ENCODE measurements around the gene NCOA3. TPM values are rescaled to one million over a fixed set of nuclear protein-coding genes. Genes with fewer than 3 reads are reported as not detected.

The NCOA3 gene
- total and polyA plus RNA-seq, 2 donors (not counting 1 experiment from before 2014, with no cell fraction given): 22.3 to 23.1 TPM

GRCh38 chr20:47559141-47559540, 57.5 kb downstream of the NCOA3 start:
- no peaks in the 10 kb centered on the region for H3K9me3 ChIP-seq (ENCODE audit: control insufficient read depth, insufficient read depth, low read depth, low read length)
- no peak overlapping the region for H2AFZ ChIP-seq (ENCODE audit: low read length)
- H3K4me3 ChIP-seq (replicated peaks in 1 of 4; ENCODE audit: control extremely low read depth in 1 of 4, insufficient read depth in 1 of 4, low read depth in 3 of 4, low read length in 4 of 4): no peak overlapping the region
- no peaks in the 10 kb centered on the region for H4K20me1 ChIP-seq (ENCODE audit: control insufficient read depth, extremely low read depth, insufficient read depth, low read length)
- no peak overlapping the region for H3K27ac ChIP-seq (ENCODE audit: insufficient read depth, low read length)
- no peaks in the 10 kb centered on the region for H3K4me1 ChIP-seq (ENCODE audit: control insufficient read depth, extremely low read depth, insufficient read depth, low read length)
- peak in 1 of 2 donors; percentile 46 for DNase-seq (ENCODE audit: low read depth in 2 of 2)
- H3K27me3 ChIP-seq (ENCODE audit: control insufficient read depth, insufficient read depth, low read length): no peaks in the 10 kb centered on the region
- H3K9ac ChIP-seq (ENCODE audit: insufficient read depth, low read length): no peak overlapping the region
- H3K36me3 ChIP-seq (ENCODE audit: control insufficient read depth, insufficient read depth, low read length): no peaks in the 10 kb centered on the region
- H3K4me2 ChIP-seq (ENCODE audit: extremely low read depth, insufficient read depth, low read length): no peak overlapping the region
- peaks cover 3% of the 10 kb centered on the region for H3K79me2 ChIP-seq (ENCODE audit: control insufficient read depth, insufficient read depth, low read length)
- TF ChIP-seq CTCF (conservative IDR thresholded peaks at IDR 0.05 in 1 of 2, IDR thresholded peaks at IDR 0.05 in 1 of 2; ENCODE audit: low read depth in 1 of 2, low read length in 2 of 2) (no peak), EZH2 (IDR thresholded peaks at IDR 0.05; ENCODE audit: low read length, missing control alignments) (no peak)

- no peaks in the 10 kb centered on the region for H3K27me3 ChIP-seq (ENCODE audit: control insufficient read depth, insufficient read depth, low read length)
These were observed 59.5 kb downstream of the NCOA3 start for GRCh38 chr20:47561180-47561579.

More at GRCh38 chr20:47561180-47561579, 59.5 kb downstream of the NCOA3 start:
- Histone ChIP-seq H3K9ac (ENCODE audit: insufficient read depth, low read length) (no peak overlapping the region), H3K4me1 (ENCODE audit: control insufficient read depth, extremely low read depth, insufficient read depth, low read length) (no peaks in the 10 kb centered on the region), H4K20me1 (ENCODE audit: control insufficient read depth, extremely low read depth, insufficient read depth, low read length) (no peaks in the 10 kb centered on the region), H3K9me3 (ENCODE audit: control insufficient read depth, insufficient read depth, low read depth, low read length) (no peaks in the 10 kb centered on the region), H2AFZ (ENCODE audit: low read length) (no peak overlapping the region), H3K4me2 (ENCODE audit: extremely low read depth, insufficient read depth, low read length) (no peak overlapping the region), H3K4me3 (replicated peaks in 1 of 4; ENCODE audit: control extremely low read depth in 1 of 4, insufficient read depth in 1 of 4, low read depth in 3 of 4, low read length in 4 of 4) (no peak overlapping the region), H3K36me3 (ENCODE audit: control insufficient read depth, insufficient read depth, low read length) (no peaks in the 10 kb centered on the region), H3K79me2 (ENCODE audit: control insufficient read depth, insufficient read depth, low read length) (peaks cover 3% of the 10 kb centered on the region), H3K27ac (ENCODE audit: insufficient read depth, low read length) (no peak overlapping the region)
- TF ChIP-seq CTCF (conservative IDR thresholded peaks at IDR 0.05 in 1 of 2, IDR thresholded peaks at IDR 0.05 in 1 of 2; ENCODE audit: low read depth in 1 of 2, low read length in 2 of 2) (no peak), EZH2 (IDR thresholded peaks at IDR 0.05; ENCODE audit: low read length, missing control alignments) (no peak)
- peak; percentile 72 to 73 for DNase-seq (ENCODE audit: low read depth in 2 of 2)
